Measurements from ENCODE around the gene LTBP1. TPM values are rescaled to one million over a fixed set of nuclear protein-coding genes. Genes with fewer than 3 reads are reported as not detected.

Gene LTBP1
- total RNA-seq, 2 experiments from 2014 or later: 61.1 to 82.6 TPM

- Histone ChIP-seq H3K9me3 (ENCODE audit: low read length) (no peaks in the 10 kb centered on the region), H3K4me1 (ENCODE audit: insufficient read depth, low read length, poor library complexity, severe bottlenecking) (no peaks in the 10 kb centered on the region), H3K36me3 (ENCODE audit: insufficient read depth, low read length) (no peaks in the 10 kb centered on the region), H4K20me1 (ENCODE audit: insufficient read depth, low read length) (no peaks in the 10 kb centered on the region), H2AFZ (ENCODE audit: low read length) (no peak overlapping the region), H3K4me3 (ENCODE audit: low read depth, low read length, poor library complexity, severe bottlenecking) (no peak overlapping the region), H3K27ac (ENCODE audit: low read depth, low read length, poor library complexity, severe bottlenecking) (no peak overlapping the region), H3K4me2 (ENCODE audit: low read length) (no peak overlapping the region), H3K9me2 (ENCODE audit: insufficient read depth, low read length) (no peaks in the 10 kb centered on the region), H3K79me2 (ENCODE audit: insufficient read depth, low read depth, low read length) (no peaks in the 10 kb centered on the region)
- ChIA-PET POLR2A (no interaction called here), CTCF (ENCODE audit: unreplicated experiment) (no interaction called here)
- BruUV-seq (replicated peaks): no TSS peak
- no peak for DNase-seq (ENCODE audit: low spot score)
- intact Hi-C loops (cut with micrococcal nuclease; ENCODE audit: unreplicated experiment): no loop called here
- no peak for TF ChIP-seq CTCF (conservative IDR thresholded peaks at IDR 0.05; ENCODE audit: low read length)
- no peak for TF ChIP-seq EZH2phosphoT487 (IDR thresholded peaks at IDR 0.05; ENCODE audit: borderline replicate concordance, low read depth, low read length)
Observed at GRCh38 chr2:33426666-33427231, 480.0 kb downstream of the LTBP1 start.

- intact Hi-C loops (cut with micrococcal nuclease; ENCODE audit: unreplicated experiment): no loop called here
- Histone ChIP-seq H3K4me3 (ENCODE audit: low read depth, low read length, poor library complexity, severe bottlenecking) (no peak overlapping the region), H4K20me1 (ENCODE audit: insufficient read depth, low read length) (no peaks in the 10 kb centered on the region), H3K79me2 (ENCODE audit: insufficient read depth, low read depth, low read length) (no peaks in the 10 kb centered on the region), H3K4me2 (ENCODE audit: low read length) (no peak overlapping the region), H3K9me3 (ENCODE audit: low read length) (no peaks in the 10 kb centered on the region), H3K36me3 (ENCODE audit: insufficient read depth, low read length) (no peaks in the 10 kb centered on the region), H3K4me1 (ENCODE audit: insufficient read depth, low read length, poor library complexity, severe bottlenecking) (no peaks in the 10 kb centered on the region), H3K9me2 (ENCODE audit: insufficient read depth, low read length) (no peaks in the 10 kb centered on the region), H3K27ac (ENCODE audit: low read depth, low read length, poor library complexity, severe bottlenecking) (no peak overlapping the region), H2AFZ (ENCODE audit: low read length) (no peak overlapping the region)
- TF ChIP-seq EZH2phosphoT487 (IDR thresholded peaks at IDR 0.05; ENCODE audit: borderline replicate concordance, low read depth, low read length): no peak
- no peak for TF ChIP-seq CTCF (conservative IDR thresholded peaks at IDR 0.05; ENCODE audit: low read length)
- no TSS peak for BruUV-seq (replicated peaks)
- ChIA-PET CTCF (ENCODE audit: unreplicated experiment) (no interaction called here), POLR2A (interaction anchor here (0.5 to 1.6 kb wide), 2 partner anchors 10 to 69 kb away, joined by 3 to 4 read pairs; no protein-coding TSS in a partner anchor)
- no peak for DNase-seq (ENCODE audit: low spot score)
Observed at GRCh38 chr2:33430077-33430476, 483.3 kb downstream of the LTBP1 start.

- H3K9me2 ChIP-seq (ENCODE audit: insufficient read depth, low read length): no peaks in the 10 kb centered on the region
- ChIA-PET CTCF (ENCODE audit: unreplicated experiment) (no interaction called here), POLR2A (interaction anchor here (0.5 to 1.6 kb wide), 3 partner anchors 11 to 70 kb away, joined by 3 to 4 read pairs (median 4); no protein-coding TSS in a partner anchor)
- H3K9me3 ChIP-seq (ENCODE audit: low read length): no peaks in the 10 kb centered on the region
- no peak for TF ChIP-seq EZH2phosphoT487 (IDR thresholded peaks at IDR 0.05; ENCODE audit: borderline replicate concordance, low read depth, low read length)
- no peak for TF ChIP-seq CTCF (conservative IDR thresholded peaks at IDR 0.05; ENCODE audit: low read length)
- no TSS peak for BruUV-seq (replicated peaks)
- no peak overlapping the region for H3K4me2 ChIP-seq (ENCODE audit: low read length)
- H3K4me1 ChIP-seq (ENCODE audit: insufficient read depth, low read length, poor library complexity, severe bottlenecking): no peaks in the 10 kb centered on the region
- H4K20me1 ChIP-seq (ENCODE audit: insufficient read depth, low read length): no peaks in the 10 kb centered on the region
- H2AFZ ChIP-seq (ENCODE audit: low read length): no peak overlapping the region
- intact Hi-C loops (cut with micrococcal nuclease; ENCODE audit: unreplicated experiment): no loop called here
- H3K36me3 ChIP-seq (ENCODE audit: insufficient read depth, low read length): no peaks in the 10 kb centered on the region
- no peak overlapping the region for H3K27ac ChIP-seq (ENCODE audit: low read depth, low read length, poor library complexity, severe bottlenecking)
- no peak for DNase-seq (ENCODE audit: low spot score)
- no peak overlapping the region for H3K4me3 ChIP-seq (ENCODE audit: low read depth, low read length, poor library complexity, severe bottlenecking)
- H3K79me2 ChIP-seq (ENCODE audit: insufficient read depth, low read depth, low read length): no peaks in the 10 kb centered on the region
Observed at GRCh38 chr2:33430856-33431255, 484.1 kb downstream of the LTBP1 start.
